Endothelial cell of umbilical vein (primary cell): ENCODE data around the gene LHPP. TPM values are rescaled to one million over a fixed set of nuclear protein-coding genes. Genes with fewer than 3 reads are reported as not detected.

ENCODE experiments used
- BruUV-seq: library from RNA; stranded (reverse); fragments of 400-500 nt; replicated peaks from 2 replicates; lab custom pipeline; 2021; lab: Mats Ljungman, UMichigan
- CTCF ChIA-PET: fragments of 300-600, 350-600 bp; sonication (Branson Sonifier 250); formaldehyde crosslinking; loops from one replicate; lab custom pipeline; 2021; ENCODE audit warnings: antibody characterized with exemption, inconsistent platforms; lab: Charles Lee
- POLR2A ChIA-PET: fragments of 300-600, 350-600 bp; sonication (Branson Sonifier 250); formaldehyde crosslinking; loops from one replicate; lab custom pipeline; 2021; ENCODE audit warnings: antibody characterized with exemption, inconsistent platforms; lab: Charles Lee
- DNase-seq: peaks from one replicate; pipeline ENCODE4 v3.0.0-alpha.2; 2011; ENCODE audit warnings: low read depth, low spot score
- FAIRE-seq: peaks from 2 replicates; lab custom pipeline; 2011; peaks lifted over from hg19 to GRCh38; lab: Jason Lieb, UNC
- H2AFZ ChIP-seq: 2 replicates; pipeline ENCODE4 v1.6.0; 2012; ENCODE audit warnings: low read depth, low read length, control low read depth, inconsistent platforms
- H3K27ac ChIP-seq: 2 replicates; pipeline ENCODE4 v1.5.1; 2011; ENCODE audit warnings: low read depth, mild to moderate bottlenecking, control low read depth, low read length, moderate library complexity; ENCODE audit not compliant: insufficient read depth
- H3K27me3 ChIP-seq, 2 experiments: 2 replicates each; pipeline versions ENCODE4 v1.6.0 to v1.6.1; 2011; ENCODE audit warnings: low read length in 2 of 2, mixed read lengths in 1 of 2; ENCODE audit not compliant: control insufficient read depth in 2 of 2, insufficient read depth in 2 of 2
- H3K36me3 ChIP-seq, 2 experiments: 2 replicates in 1 of 2; 3 replicates in 1 of 2; pipeline ENCODE4 v1.5.1; 2011; ENCODE audit warnings: low read length in 2 of 2, mild to moderate bottlenecking in 1 of 2, moderate library complexity in 1 of 2; ENCODE audit not compliant: control insufficient read depth in 2 of 2, insufficient read depth in 2 of 2; ENCODE audit errors: extremely low read depth in 1 of 2
- H3K4me1 ChIP-seq: 3 replicates; pipeline ENCODE4 v1.5.1; 2011; ENCODE audit warnings: mild to moderate bottlenecking, low read length; ENCODE audit not compliant: control insufficient read depth, insufficient read depth; ENCODE audit errors: extremely low read depth
- H3K4me2 ChIP-seq: 2 replicates; pipeline ENCODE4 v1.6.1; 2011; ENCODE audit warnings: low read length, control low read depth, mixed read lengths; ENCODE audit not compliant: insufficient read depth
- H3K4me3 ChIP-seq, 3 experiments: fragments of 200-600 bp in 1 of 3; sonication (generic), shearing (Covaris generic) in 1 of 3; replicated peaks in 1 of 3; 2 replicates each; pipeline ENCODE4 v1.5.1; 2011 to 2016; ENCODE audit warnings: control low read depth in 3 of 3, low read length in 3 of 3, mild to moderate bottlenecking in 2 of 3, inconsistent platforms in 1 of 3, low read depth in 1 of 3, moderate library complexity in 1 of 3; ENCODE audit not compliant: insufficient read depth in 1 of 3
- H3K79me2 ChIP-seq: 2 replicates; pipeline ENCODE4 v1.6.0; 2012; ENCODE audit warnings: low read length, inconsistent platforms; ENCODE audit not compliant: control insufficient read depth, insufficient read depth
- H3K9ac ChIP-seq: replicated peaks from 2 replicates; pipeline ENCODE3; 2011; ENCODE audit warnings: low read length, control low read depth; ENCODE audit not compliant: insufficient read depth; ENCODE audit errors: extremely low read depth
- H3K9me1 ChIP-seq: replicated peaks from 3 replicates; pipeline ENCODE4 v1.6.0; 2011; ENCODE audit warnings: mild to moderate bottlenecking, low read length; ENCODE audit not compliant: control insufficient read depth, insufficient read depth; ENCODE audit errors: extremely low read depth
- H3K9me3 ChIP-seq: replicated peaks from 2 replicates; pipeline ENCODE4 v1.5.1; 2012; ENCODE audit warnings: low read length, inconsistent platforms; ENCODE audit not compliant: control insufficient read depth, insufficient read depth
- H4K20me1 ChIP-seq: replicated peaks from 2 replicates; pipeline ENCODE3; 2011; ENCODE audit warnings: mild to moderate bottlenecking, low read length; ENCODE audit not compliant: control insufficient read depth, insufficient read depth; ENCODE audit errors: extremely low read depth
- CTCF ChIP-seq, 2 donors: IDR thresholded peaks; 1 replicate in 1 of 2; 2 replicates in 1 of 2; pipeline ENCODE4 v1.5.1; 2011; ENCODE audit warnings: low read length in 2 of 2, mild to moderate bottlenecking in 2 of 2, moderate library complexity in 2 of 2, control low read depth in 1 of 2, inconsistent platforms in 1 of 2, low read depth in 1 of 2; ENCODE audit not compliant: insufficient read depth in 1 of 2; ENCODE audit errors: extremely low read depth in 1 of 2
- EZH2 ChIP-seq: IDR thresholded peaks from 2 replicates; pipeline ENCODE4 v1.6.1; 2012; ENCODE audit warnings: borderline replicate concordance, low read depth, mild to moderate bottlenecking, moderate library complexity, low read length, inconsistent platforms; ENCODE audit not compliant: severe bottlenecking
- FOS ChIP-seq: IDR thresholded peaks from 2 replicates; pipeline ENCODE4 v1.6.1; 2011; ENCODE audit warnings: mild to moderate bottlenecking, low read length, moderate library complexity, borderline replicate concordance; ENCODE audit not compliant: insufficient read depth
- GATA2 ChIP-seq: IDR thresholded peaks from 2 replicates; pipeline ENCODE4 v1.7.0; 2011; ENCODE audit warnings: low read depth, mild to moderate bottlenecking, moderate library complexity, mixed read lengths, low read length; ENCODE audit not compliant: insufficient read length, insufficient read depth
- JUN ChIP-seq: IDR thresholded peaks from 2 replicates; pipeline ENCODE4 v1.6.1; 2011; ENCODE audit warnings: borderline replicate concordance, low read depth; ENCODE audit not compliant: insufficient read length, insufficient read depth
- MAX ChIP-seq: IDR thresholded peaks from 2 replicates; pipeline ENCODE4 v1.6.1; 2011; ENCODE audit not compliant: insufficient read depth, insufficient read length
- MYC ChIP-seq: IDR thresholded peaks from one replicate; pipeline ENCODE4 v1.6.1; 2011; ENCODE audit warnings: mild to moderate bottlenecking, low read depth, low read length
- POLR2A ChIP-seq: IDR thresholded peaks from 2 replicates; pipeline ENCODE4 v1.6.1; 2012; ENCODE audit warnings: low read depth, mild to moderate bottlenecking, control low read depth, low read length
- POLR2AphosphoS5 ChIP-seq: IDR thresholded peaks from 2 replicates; pipeline ENCODE4 v1.6.1; 2012; ENCODE audit warnings: low read depth, mild to moderate bottlenecking, control low read depth, low read length, moderate library complexity; ENCODE audit not compliant: insufficient read depth
- dilution Hi-C: fragments of 300-500 bp; cut with MboI; formaldehyde crosslinking; loops from one replicate; pipeline ENCODE4 v1.15.0; 2019; ENCODE audit warnings: low sequenced_read_pairs; ENCODE audit not compliant: extremely low pct_ligation_motif_present
- intact Hi-C: fragments of 100-400 bp; cut with micrococcal nuclease; formaldehyde crosslinking; loops from one replicate; pipeline ENCODE4 v1.10.0; 2022
- polyA plus RNA-seq, 4 experiments: library from polyadenylated mRNA; depleted of rRNA in 3 of 4; stranded (reverse) in 3 of 4; unstranded in 1 of 4; fragments of >200 nt; gene quantifications; 2 replicates each; pipeline versions ENCODE4 v1.2.1 to v1.2.3, GENCODE V29; 2011 to 2012; ENCODE audit warnings: missing spikeins in 1 of 4
- total RNA-seq: library from RNA; stranded (reverse); gene quantifications from 2 replicates; pipeline ENCODE4 v1.2.3, GENCODE V29; 2021

Gene LHPP
- total and polyA plus RNA-seq, 2 donors (not counting 3 experiments of a cell fraction or from before 2014, with no cell fraction given), result 5.8 to 11.2 TPM

GRCh38 chr10:124603376-124604213, 142.0 kb downstream of the LHPP start:
- no peaks in the 10 kb centered on the region for H3K4me1 ChIP-seq
- no peak overlapping the region for H3K4me3 ChIP-seq
- H3K9ac ChIP-seq, result no peak overlapping the region
- FAIRE-seq (no peak), DNase-seq (no peak)
- ChIA-PET CTCF (interaction anchor here (1.0 to 3.4 kb wide), 2 partner anchors 38 to 138 kb away, joined by 3 to 12 read pairs; no protein-coding TSS in a partner anchor), POLR2A (no interaction called here)
- BruUV-seq, result no TSS peak
- intact Hi-C loops (loop anchor here (10.0 kb wide), 1 partner anchor 1599 kb away; the partner anchor contains the start of genes ACADSB and IKZF5), dilution Hi-C loops (no loop called here)
- H3K27ac ChIP-seq, result no peak overlapping the region
- no peak overlapping the region for H2AFZ ChIP-seq
- no peaks in the 10 kb centered on the region for H3K9me3 ChIP-seq
- no peaks in the 10 kb centered on the region for H3K9me1 ChIP-seq
- TF ChIP-seq POLR2AphosphoS5 (no peak), GATA2 (no peak), CTCF (IDR thresholded peaks at IDR 0.05; ENCODE audit: extremely low read depth in 1 of 2, insufficient read depth in 1 of 2, low read depth in 1 of 2, low read length in 2 of 2) (no peak), JUN (no peak), EZH2 (no peak), MAX (no peak), POLR2A (no peak), FOS (no peak), MYC (no peak)
- no peaks in the 10 kb centered on the region for H3K27me3 ChIP-seq
- no peaks in the 10 kb centered on the region for H3K79me2 ChIP-seq
- no peak overlapping the region for H3K4me2 ChIP-seq
- no peaks in the 10 kb centered on the region for H3K36me3 ChIP-seq
- H4K20me1 ChIP-seq, result no peaks in the 10 kb centered on the region
